CD4-positive, alpha-beta T cell (primary cell): ENCODE measurements around the gene PARD6G. TPM values are rescaled to one million over a fixed set of nuclear protein-coding genes. Genes with fewer than 3 reads are reported as not detected.

Source experiments
- ATAC-seq: fragments of 200-7000 bp; cut with Tn5 transposase; one replicate; pipeline ENCODE4 v1.10.0; 2022; ENCODE audit warnings: mild to moderate bottlenecking; ENCODE audit not compliant: poor library complexity
- CTCF ChIA-PET: fragments of 350-600 bp; sonication (Branson Sonifier 250); formaldehyde crosslinking; loops from one replicate; lab custom pipeline; 2021; ENCODE audit warnings: antibody characterized with exemption, inconsistent platforms; lab: Charles Lee
- POLR2A ChIA-PET: fragments of 350-600 bp; sonication (Branson Sonifier 250); formaldehyde crosslinking; loops from one replicate; lab custom pipeline; 2021; ENCODE audit warnings: antibody characterized with exemption, inconsistent platforms; lab: Charles Lee
- DNase-seq, 14 experiments: peaks; one replicate each; pipeline ENCODE4 v3.0.0-alpha.2; 2013 to 2020; ENCODE audit warnings: mixed read lengths in 2 of 14
- H3K27ac ChIP-seq, 2 donors: one replicate each; pipeline versions ENCODE4 v1.5.1 to v1.7.0; 2013; ENCODE audit warnings: low read length in 2 of 2, low read depth in 1 of 2, mild to moderate bottlenecking in 1 of 2
- H3K27me3 ChIP-seq, 2 experiments: 1 replicate in 1 of 2; 2 replicates in 1 of 2; pipeline versions ENCODE4 v1.6.1 to v1.7.0; 2013; ENCODE audit warnings: low read length in 2 of 2, control low read depth in 1 of 2, mild to moderate bottlenecking in 1 of 2, moderate library complexity in 1 of 2; ENCODE audit not compliant: insufficient read depth in 2 of 2, control insufficient read depth in 1 of 2
- H3K36me3 ChIP-seq: one replicate; pipeline ENCODE4 v1.6.1; 2013; ENCODE audit warnings: low read length, control low read depth; ENCODE audit not compliant: insufficient read depth
- H3K4me1 ChIP-seq: one replicate; pipeline ENCODE4 v1.6.1; 2013; ENCODE audit warnings: low read length, control low read depth; ENCODE audit not compliant: insufficient read depth
- H3K4me3 ChIP-seq: one replicate; pipeline ENCODE4 v1.5.1; 2013; ENCODE audit warnings: mild to moderate bottlenecking, low read length, moderate library complexity
- H3K9me3 ChIP-seq, 2 experiments: 1 replicate in 1 of 2; 2 replicates in 1 of 2; pipeline versions ENCODE4 v1.6.1 to v1.7.0; 2013; ENCODE audit warnings: low read length in 2 of 2, mild to moderate bottlenecking in 2 of 2, control low read depth in 1 of 2, moderate library complexity in 1 of 2; ENCODE audit not compliant: control insufficient read depth in 1 of 2, insufficient read depth in 1 of 2
- H3K27ac Mint-ChIP-seq: one replicate; pipeline ENCODE4 v1.8.0; 2020; ENCODE audit warnings: mixed read lengths
- H3K27me3 Mint-ChIP-seq: one replicate; pipeline ENCODE4 v1.8.0; 2021; ENCODE audit warnings: mixed read lengths
- H3K36me3 Mint-ChIP-seq: one replicate; pipeline ENCODE4 v1.8.0; 2021; ENCODE audit warnings: low read depth, mixed read lengths
- H3K4me1 Mint-ChIP-seq: one replicate; pipeline ENCODE4 v1.8.0; 2021; ENCODE audit warnings: low read depth, mixed read lengths
- H3K4me3 Mint-ChIP-seq: one replicate; pipeline ENCODE4 v1.8.0; 2020; ENCODE audit warnings: mild to moderate bottlenecking, mixed read lengths
- H3K9me3 Mint-ChIP-seq: one replicate; pipeline ENCODE4 v1.8.0; 2020; ENCODE audit warnings: mixed read lengths
- intact Hi-C, 2 experiments: fragments of 100-400 bp; cut with DNase I in 1 of 2; cut with micrococcal nuclease in 1 of 2; formaldehyde crosslinking; loops; one replicate each; pipeline versions ENCODE4 v1.15.1 to v1.9.0; 2023 to 2025; cut with DNase I, micrococcal nuclease
- total RNA-seq, 174 experiments: library from RNA in 2 of 174; stranded (reverse) in 2 of 174; gene quantifications; one replicate each; pipeline ENCODE4 v1.2.3 and lab custom pipeline; 2021 to 2026
- TF ChIP-seq, protein P1 (sequence below): fragments of 200-600 bp; IDR thresholded peaks from one replicate; pipeline ENCODE4 v1.8.0; 2022; ENCODE audit warnings: antibody characterized with exemption, mild to moderate bottlenecking

Gene PARD6G
- total RNA-seq, 2 experiments from 2014 or later = 0.38 to 1.1 TPM

- peaks cover 27% of the 10 kb centered on the region for H3K36me3 Mint-ChIP-seq
- Histone ChIP-seq H3K27me3 (no peaks in the 10 kb centered on the region), H3K4me1 (peaks cover 18% of the 10 kb centered on the region), H3K27ac (peak overlapping the region in 1 of 2 donors; percentile 45), H3K4me3 (peak overlapping the region; percentile 75), H3K36me3 (peaks cover 4% of the 10 kb centered on the region), H3K9me3 (peaks cover 0 to 11% of the 10 kb centered on the region in 2 experiments)
- H3K27me3 Mint-ChIP-seq = no peaks in the 10 kb centered on the region
- ATAC-seq (no peak), DNase-seq (peak in 8 of 14 experiments; percentile 4 to 54 (median 18))
- TF ChIP-seq, protein P1, sequence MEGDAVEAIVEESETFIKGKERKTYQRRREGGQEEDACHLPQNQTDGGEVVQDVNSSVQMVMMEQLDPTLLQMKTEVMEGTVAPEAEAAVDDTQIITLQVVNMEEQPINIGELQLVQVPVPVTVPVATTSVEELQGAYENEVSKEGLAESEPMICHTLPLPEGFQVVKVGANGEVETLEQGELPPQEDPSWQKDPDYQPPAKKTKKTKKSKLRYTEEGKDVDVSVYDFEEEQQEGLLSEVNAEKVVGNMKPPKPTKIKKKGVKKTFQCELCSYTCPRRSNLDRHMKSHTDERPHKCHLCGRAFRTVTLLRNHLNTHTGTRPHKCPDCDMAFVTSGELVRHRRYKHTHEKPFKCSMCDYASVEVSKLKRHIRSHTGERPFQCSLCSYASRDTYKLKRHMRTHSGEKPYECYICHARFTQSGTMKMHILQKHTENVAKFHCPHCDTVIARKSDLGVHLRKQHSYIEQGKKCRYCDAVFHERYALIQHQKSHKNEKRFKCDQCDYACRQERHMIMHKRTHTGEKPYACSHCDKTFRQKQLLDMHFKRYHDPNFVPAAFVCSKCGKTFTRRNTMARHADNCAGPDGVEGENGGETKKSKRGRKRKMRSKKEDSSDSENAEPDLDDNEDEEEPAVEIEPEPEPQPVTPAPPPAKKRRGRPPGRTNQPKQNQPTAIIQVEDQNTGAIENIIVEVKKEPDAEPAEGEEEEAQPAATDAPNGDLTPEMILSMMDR = no peak
- no peaks in the 10 kb centered on the region for H3K9me3 Mint-ChIP-seq
- intact Hi-C loops = loop anchor here (2.0 kb wide), 3 partner anchors 75 to 431 kb away; partner anchors contain the start of genes TXNL4A (in 2 of the 2), CTDP1 (in 1 of the 2) and RBFA (in 1 of the 2)
- H3K27ac Mint-ChIP-seq = peak overlapping the region; percentile 84
- H3K4me1 Mint-ChIP-seq = peaks cover 56% of the 10 kb centered on the region
- ChIA-PET POLR2A (interaction anchor here (0.8 to 1.8 kb wide), 2 partner anchors 159 to 1041 kb away, joined by 4 to 9 read pairs; partner anchors contain the start of genes ATP9B and SLC66A2), CTCF (no interaction called here)
- peak overlapping the region; percentile 81 for H3K4me3 Mint-ChIP-seq
Observed at GRCh38 chr18:80109676-80110078, 137.6 kb downstream of the PARD6G start.

GRCh38 chr18:80108739-80109675 lies 138.3 kb downstream of the PARD6G start, which contains the start of gene ADNP2:
ADNP2 (plus strand) TSS chr18:80109262; CDS start chr18:80117543, 8,281 bp downstream.
- TF ChIP-seq, protein P1 = no peak
- H3K36me3 ChIP-seq = peaks cover 4% of the 10 kb centered on the region
- H3K4me1 ChIP-seq = peaks cover 16% of the 10 kb centered on the region
- Mint-ChIP-seq H3K36me3 (peaks cover 27% of the 10 kb centered on the region), H3K4me1 (peaks cover 51% of the 10 kb centered on the region), H3K27ac (peak within 1 kb of the TSS; percentile 98), H3K4me3 (peak within 1 kb of the TSS; percentile 92), H3K27me3 (no peaks in the 10 kb centered on the region), H3K9me3 (no peaks in the 10 kb centered on the region)
- POLR2A ChIA-PET = interaction anchor here (0.6 to 2.1 kb wide), 8 partner anchors 36 to 1041 kb away, joined by 3 to 21 read pairs (median 3); partner anchors contain the start of genes RBFA and SLC66A2
- peaks cover 0 to 11% of the 10 kb centered on the region in 2 experiments for H3K9me3 ChIP-seq
- peak within 1 kb of the TSS; percentile 86 to 96 for H3K27ac ChIP-seq
- ATAC-seq (peak; percentile 81), DNase-seq (peak; percentile 48 to 96 (median 76))
- intact Hi-C loops = loop anchor here (1.0 to 2.0 kb wide), 4 partner anchors 74 to 430 kb away; partner anchors contain the start of genes RBFA (in 2 of the 2), TXNL4A (in 2 of the 2) and CTDP1 (in 1 of the 2)
- CTCF ChIA-PET = no interaction called here
- peak within 1 kb of the TSS; percentile 75 for H3K4me3 ChIP-seq
- no peaks in the 10 kb centered on the region for H3K27me3 ChIP-seq

DNA sequence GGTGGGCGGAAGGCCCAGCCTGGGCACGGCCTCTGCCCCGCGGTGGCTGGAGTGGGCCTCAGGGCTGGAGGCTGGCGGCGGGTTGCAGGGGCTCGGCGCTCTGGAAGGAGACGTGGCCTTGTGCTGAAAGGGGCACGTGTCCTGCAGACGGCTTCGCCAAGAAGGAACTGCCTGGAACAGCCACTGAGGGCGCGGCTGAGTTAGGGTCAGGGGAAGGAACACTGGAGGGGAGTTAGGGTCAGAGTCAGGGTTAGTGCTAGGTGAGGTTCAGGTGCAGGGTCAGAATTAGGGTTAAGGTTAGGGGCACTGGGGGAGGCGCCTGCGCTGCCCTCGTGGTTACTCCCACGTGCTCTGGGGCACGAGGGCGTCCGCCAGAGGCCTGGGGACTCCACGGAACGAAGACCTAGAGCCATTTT lies 139.2 kb downstream of the PARD6G start:
- peaks cover 16% of the 10 kb centered on the region for H3K4me1 ChIP-seq
- no peak overlapping the region for H3K27ac ChIP-seq
- Mint-ChIP-seq H3K27ac (peak overlapping the region; percentile 98), H3K36me3 (peaks cover 27% of the 10 kb centered on the region), H3K27me3 (no peaks in the 10 kb centered on the region), H3K9me3 (no peaks in the 10 kb centered on the region), H3K4me1 (peaks cover 44% of the 10 kb centered on the region), H3K4me3 (peak overlapping the region; percentile 92)
- ChIA-PET CTCF (no interaction called here), POLR2A (interaction anchor here (0.6 to 2.1 kb wide), 3 partner anchors 74 to 118 kb away, joined by 3 to 21 read pairs (median 3); partner anchors contain the start of gene RBFA)
- intact Hi-C loops = loop anchor here (1.0 to 2.0 kb wide), 4 partner anchors 73 to 429 kb away; partner anchors contain the start of genes RBFA (in 2 of the 2), TXNL4A (in 2 of the 2) and CTDP1 (in 1 of the 2)
- peaks cover 0 to 11% of the 10 kb centered on the region in 2 experiments for H3K9me3 ChIP-seq
- peaks cover 4% of the 10 kb centered on the region for H3K36me3 ChIP-seq
- TF ChIP-seq, protein P1 = no peak
- no peak overlapping the region for H3K4me3 ChIP-seq
- no peak for ATAC-seq
- H3K27me3 ChIP-seq = no peaks in the 10 kb centered on the region
- DNase-seq = peak in 3 of 14 experiments; percentile 12 to 54 (median 37)
